Neural progenitor cell (in vitro differentiated cells): ENCODE measurements around the gene NPR2.

Source experiments
- CTCF ChIP-seq: fragments of 200-600 bp; sonication (generic); IDR thresholded peaks from 2 replicates; pipeline ENCODE4 v1.5.1; 2017; ENCODE audit warnings: antibody characterized with exemption, mild to moderate bottlenecking
- EZH2 ChIP-seq: fragments of 200-600 bp; sonication (generic); IDR thresholded peaks from 2 replicates; pipeline ENCODE4 v1.6.1; 2017; ENCODE audit warnings: antibody characterized with exemption, mild to moderate bottlenecking, moderate library complexity

DNA sequence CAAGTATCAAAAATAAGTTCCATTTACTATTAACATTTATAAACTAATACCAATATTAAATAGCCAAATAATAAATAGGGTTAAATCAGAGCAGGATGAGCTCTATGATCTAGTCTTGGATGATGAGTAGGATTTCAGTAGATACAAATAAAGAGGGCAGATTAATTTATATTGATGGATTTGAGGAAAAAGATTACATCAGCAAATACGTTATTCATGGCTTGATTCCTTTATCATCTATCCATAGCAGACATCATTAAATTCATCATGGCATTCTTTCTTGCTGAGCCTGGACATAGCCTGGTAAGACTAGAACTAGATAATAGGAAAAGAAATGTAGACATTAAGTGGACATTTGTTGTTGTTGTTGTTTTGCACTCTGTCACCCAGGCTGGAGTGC, 23.9 kb upstream of the NPR2 start:
- TF ChIP-seq CTCF (no peak), EZH2 (no peak)
